Neuronal stem cell (in vitro differentiated cells): ENCODE measurements around the gene ARPC4.
A peak's percentile ranks its signal among the peaks of the same experiment; 100 is the strongest.
"Not testable (repeated sequence)": the region's sequence is repeated elsewhere in the genome, so short reads cannot be mapped to it uniquely, and the experiment has no call there.

Experiments used
- DNase-seq: peaks from one replicate; pipeline ENCODE4 v3.0.0-alpha.2; 2013; ENCODE audit warnings: low spot score
- H2AFZ ChIP-seq: one replicate; pipeline ENCODE4 v1.6.1; 2013; ENCODE audit warnings: mild to moderate bottlenecking, low read length, inconsistent platforms
- H2AK5ac ChIP-seq: 2 replicates; pipeline ENCODE4 v1.6.1; 2013; ENCODE audit warnings: low read depth, mild to moderate bottlenecking, inconsistent platforms, low read length, moderate library complexity, mixed read lengths
- H2BK120ac ChIP-seq: 2 replicates; pipeline ENCODE4 v1.6.1; 2013; ENCODE audit warnings: low read depth, mild to moderate bottlenecking, inconsistent platforms, low read length, moderate library complexity, mixed read lengths
- H2BK12ac ChIP-seq: one replicate; pipeline ENCODE4 v1.6.1; 2013; ENCODE audit warnings: low read length, inconsistent platforms
- H2BK15ac ChIP-seq: 2 replicates; pipeline ENCODE4 v1.6.1; 2013; ENCODE audit warnings: mild to moderate bottlenecking, low read length, inconsistent platforms, mixed read lengths
- H2BK5ac ChIP-seq: one replicate; pipeline ENCODE4 v1.6.1; 2013; ENCODE audit warnings: inconsistent platforms, mild to moderate bottlenecking, low read length, moderate library complexity
- H3K14ac ChIP-seq: one replicate; pipeline ENCODE4 v1.6.1; 2013; ENCODE audit warnings: low read length, inconsistent platforms
- H3K18ac ChIP-seq: 2 replicates; pipeline ENCODE4 v1.6.1; 2013; ENCODE audit warnings: low read length, inconsistent platforms
- H3K23ac ChIP-seq: 2 replicates; pipeline ENCODE4 v1.6.1; 2013; ENCODE audit warnings: low read depth, mild to moderate bottlenecking, mixed read lengths, low read length, inconsistent platforms; ENCODE audit not compliant: poor library complexity
- H3K27ac ChIP-seq: replicated peaks from 3 replicates; pipeline ENCODE4 v1.5.1; 2013; ENCODE audit warnings: low read length, inconsistent platforms
- H3K27me3 ChIP-seq, 3 experiments: 2 replicates each; pipeline ENCODE4 v1.6.1; 2013; ENCODE audit warnings: low read length in 3 of 3, mild to moderate bottlenecking in 2 of 3, inconsistent platforms in 1 of 3, low read depth in 1 of 3, mixed read lengths in 1 of 3, moderate library complexity in 1 of 3; ENCODE audit not compliant: control insufficient read depth in 3 of 3, insufficient read depth in 3 of 3
- H3K36me3 ChIP-seq, 2 donors: replicated peaks in 1 of 2; 2 replicates each; pipeline ENCODE4 v1.6.1; 2013; ENCODE audit warnings: low read length in 2 of 2; ENCODE audit not compliant: control insufficient read depth in 2 of 2, insufficient read depth in 2 of 2
- H3K4ac ChIP-seq: 2 replicates; pipeline ENCODE4 v1.6.1; 2013; ENCODE audit warnings: inconsistent platforms, mild to moderate bottlenecking, low read length, moderate library complexity
- H3K4me1 ChIP-seq, 2 donors: 1 replicate in 1 of 2; 2 replicates in 1 of 2; pipeline ENCODE4 v1.6.1; 2013; ENCODE audit warnings: low read length in 2 of 2, low read depth in 1 of 2; ENCODE audit not compliant: control insufficient read depth in 2 of 2, insufficient read depth in 1 of 2
- H3K4me2 ChIP-seq: one replicate; pipeline ENCODE4 v1.6.1; 2013; ENCODE audit warnings: mild to moderate bottlenecking, low read length, inconsistent platforms; ENCODE audit not compliant: insufficient read depth, poor library complexity, severe bottlenecking
- H3K4me3 ChIP-seq, 2 donors: 2 replicates each; pipeline ENCODE4 v1.5.1; 2013; ENCODE audit warnings: low read length in 2 of 2, mild to moderate bottlenecking in 2 of 2, inconsistent platforms in 1 of 2, moderate library complexity in 1 of 2
- H3K79me1 ChIP-seq: one replicate; pipeline ENCODE4 v1.6.1; 2013; ENCODE audit warnings: low read depth, mild to moderate bottlenecking, inconsistent platforms, low read length, moderate library complexity
- H3K9ac ChIP-seq: one replicate; pipeline ENCODE4 v1.6.1; 2013; ENCODE audit warnings: mild to moderate bottlenecking, low read depth, low read length, inconsistent platforms; ENCODE audit not compliant: poor library complexity
- H3K9me3 ChIP-seq, 2 donors: replicated peaks in 1 of 2; 2 replicates each; pipeline versions ENCODE3 to v1.6.1; 2013; ENCODE audit warnings: low read length in 2 of 2, mild to moderate bottlenecking in 2 of 2, inconsistent platforms in 1 of 2, low read depth in 1 of 2, mixed read lengths in 1 of 2, moderate library complexity in 1 of 2; ENCODE audit not compliant: control insufficient read depth in 2 of 2, insufficient read depth in 1 of 2
- H4K8ac ChIP-seq: one replicate; pipeline ENCODE4 v1.6.1; 2013; ENCODE audit warnings: low read depth, mild to moderate bottlenecking, inconsistent platforms, low read length, moderate library complexity
- H4K91ac ChIP-seq: one replicate; pipeline ENCODE4 v1.6.1; 2013; ENCODE audit warnings: low read length, low read depth, mild to moderate bottlenecking, inconsistent platforms; ENCODE audit not compliant: poor library complexity
- WGBS, 2 donors: extraction: QIAGEN DNeasy Blood & Tissue Kit; methylation state at CpG; one replicate each; pipeline ENCODE4 v1.1.7; 2013; ENCODE audit warnings: missing lambda C conversion rate in 2 of 2, mixed read lengths in 1 of 2; ENCODE audit not compliant: insufficient read length in 2 of 2, insufficient replicate concordance in 1 of 2; ENCODE audit errors: extremely low coverage in 2 of 2; 5-methylcytosine and 5-hydroxymethylcytosine counted together

Gene ARPC4

DNA sequence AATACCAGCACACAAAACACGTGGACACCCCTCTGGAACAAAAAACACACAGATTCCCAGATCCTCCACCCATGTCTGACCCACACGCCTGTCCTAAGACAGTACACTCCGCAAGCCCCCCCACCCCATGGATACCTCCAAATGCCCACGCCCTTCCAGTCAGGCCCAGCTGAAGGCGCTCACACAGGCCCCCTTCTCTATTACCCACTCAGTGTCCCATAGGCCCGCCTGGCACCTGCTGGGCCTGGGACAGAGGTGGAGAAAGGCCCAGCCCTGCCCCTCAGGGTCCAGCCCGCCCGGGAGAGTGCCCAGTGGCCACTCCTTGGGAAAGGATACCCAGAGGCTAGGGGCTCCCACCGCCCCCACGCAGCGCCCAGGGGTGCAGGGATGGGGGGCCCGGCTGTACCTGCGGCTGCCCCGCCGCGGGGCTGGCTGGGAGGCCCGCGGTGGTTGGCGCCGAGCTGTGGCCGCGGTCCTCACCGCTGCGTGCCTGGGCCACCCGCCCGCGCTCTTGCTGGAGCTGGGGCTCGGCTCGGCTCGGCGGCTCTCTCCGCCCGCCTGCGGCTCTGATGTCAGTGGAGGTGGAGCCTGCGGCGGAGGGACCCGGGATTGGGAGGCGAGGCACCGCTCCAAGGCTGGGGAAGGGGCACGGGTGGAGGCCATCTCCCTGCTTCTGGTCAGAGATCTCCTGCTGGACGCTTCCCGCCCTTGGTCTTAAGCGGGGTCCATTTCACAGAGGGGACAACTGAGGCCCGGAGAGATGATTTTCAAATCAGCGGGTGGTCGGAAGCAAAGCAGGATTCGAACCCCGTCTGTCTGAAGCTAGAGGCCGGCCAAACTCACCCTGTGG is 23.2 kb upstream of the ARPC4 start, which contains the start of gene CAMK1:
CAMK1 (minus strand) TSS at position 522 of the 850 bp plus-strand sequence. CDS start 2,198 bp downstream, outside the sequence.
- Histone ChIP-seq H3K79me1 (peaks cover 4% of the 10 kb centered on the region), H2AFZ (peak within 1 kb of the TSS; percentile 76), H3K9ac (peak within 1 kb of the TSS; percentile 89), H3K14ac (peak within 1 kb of the TSS; percentile 27), H3K9me3 (peaks cover 0 to 2% of the 10 kb centered on the region in 2 donors), H3K36me3 (peaks cover 9 to 16% of the 10 kb centered on the region in 2 donors), H3K18ac (peak within 1 kb of the TSS; percentile 92), H3K4ac (peak within 1 kb of the TSS; percentile 41), H3K27me3 (no peaks in the 10 kb centered on the region), H2BK12ac (no peak within 1 kb of the TSS), H4K91ac (peak within 1 kb of the TSS; percentile 59), H3K27ac (no peak within 1 kb of the TSS), H4K8ac (no peak within 1 kb of the TSS), H2BK120ac (no peak within 1 kb of the TSS), H3K23ac (peak within 1 kb of the TSS; percentile 88), H3K4me1 (peaks cover 0 to 13% of the 10 kb centered on the region in 2 donors), H2BK5ac (peak within 1 kb of the TSS; percentile 56), H3K4me3 (peak within 1 kb of the TSS; percentile 42 to 82), H2BK15ac (peak within 1 kb of the TSS; percentile 84), H2AK5ac (peak within 1 kb of the TSS; percentile 72), H3K4me2 (peak within 1 kb of the TSS; percentile 82)
- DNase-seq, result peak; percentile 62
- WGBS, 2 donors, result no CpG with 5 or more reads among the region's 49 CpGs

DNA sequence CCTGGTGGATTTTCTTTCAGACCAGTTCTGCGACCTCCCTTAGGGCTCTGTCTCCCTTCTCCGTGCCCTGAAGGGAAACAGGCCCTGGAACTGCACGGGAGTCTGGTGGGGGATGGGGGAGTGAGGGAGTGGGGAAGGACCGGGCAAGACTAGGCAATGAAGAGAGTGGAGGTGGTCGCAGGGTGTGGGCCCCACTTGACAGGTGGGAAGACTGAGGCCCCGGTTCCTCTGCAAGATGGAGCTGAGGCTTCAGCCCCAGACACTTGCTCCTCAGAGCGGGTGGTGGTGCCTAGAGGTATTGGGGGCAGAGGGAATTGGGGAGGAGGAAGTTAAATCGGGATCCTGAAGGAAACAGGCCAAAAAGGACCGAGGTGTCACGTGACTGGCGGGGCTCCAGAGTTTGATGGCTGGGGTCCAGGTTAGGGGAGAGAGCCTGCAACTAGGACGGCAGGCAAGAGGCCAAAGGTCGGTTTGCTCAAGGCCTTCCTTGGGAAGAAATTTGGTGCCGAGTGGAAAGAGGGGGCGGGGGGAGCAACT is 22.5 kb upstream of the ARPC4 start:
- Histone ChIP-seq H2BK120ac (no peak overlapping the region), H2BK12ac (no peak overlapping the region), H3K9me3 (peaks cover 0 to 2% of the 10 kb centered on the region in 2 donors), H2BK5ac (no peak overlapping the region), H3K79me1 (peaks cover 4% of the 10 kb centered on the region), H3K14ac (no peak overlapping the region), H3K36me3 (peaks cover 9 to 14% of the 10 kb centered on the region in 2 donors), H4K8ac (no peak overlapping the region), H2AK5ac (peak overlapping the region; percentile 72), H4K91ac (no peak overlapping the region), H3K4me2 (peak overlapping the region; percentile 82), H3K4me3 (peak overlapping the region; percentile 42 to 82), H3K9ac (peak overlapping the region; percentile 89), H3K4me1 (peaks cover 0 to 13% of the 10 kb centered on the region in 2 donors), H3K4ac (no peak overlapping the region), H3K27me3 (no peaks in the 10 kb centered on the region), H3K27ac (no peak overlapping the region), H2AFZ (peak overlapping the region; percentile 76), H3K23ac (no peak overlapping the region), H2BK15ac (no peak overlapping the region), H3K18ac (peak overlapping the region; percentile 85)
- DNase-seq, result no peak
- no CpG with 5 or more reads among the region's 15 CpGs for WGBS, 2 donors

DNA sequence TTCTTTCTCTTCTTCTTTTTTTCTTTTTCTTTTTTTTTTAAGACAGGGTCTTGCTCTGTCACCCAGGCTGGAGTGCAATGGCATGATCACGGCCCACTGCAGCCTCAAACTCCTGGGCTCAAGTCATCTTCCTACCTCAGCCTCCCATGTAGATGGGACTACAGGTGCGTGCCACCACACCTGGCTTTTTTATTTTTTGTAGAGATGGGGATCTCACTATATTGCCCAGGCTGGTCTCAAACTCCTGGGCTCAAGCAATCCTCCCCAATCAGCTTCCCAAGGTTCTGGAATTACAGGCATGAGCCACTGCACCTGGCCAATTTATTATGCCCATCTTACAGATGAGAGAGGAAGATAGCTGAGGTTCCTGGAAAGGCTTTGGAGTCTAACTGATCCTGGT is 21.9 kb upstream of the ARPC4 start:
- WGBS, 2 donors, result no CpG with 5 or more reads among the region's 2 CpGs
- not testable (repeated sequence) for DNase-seq

More for the DNA sequence above, 21.9 kb upstream of the ARPC4 start:
- H2BK5ac ChIP-seq, H3K23ac ChIP-seq, H3K18ac ChIP-seq, H3K79me1 ChIP-seq, H3K9ac ChIP-seq, H3K4me3 ChIP-seq, H3K27ac ChIP-seq, H2BK12ac ChIP-seq, H2BK15ac ChIP-seq, H2AK5ac ChIP-seq, H3K14ac ChIP-seq, H3K36me3 ChIP-seq, H2AFZ ChIP-seq, H3K9me3 ChIP-seq, H4K91ac ChIP-seq, H2BK120ac ChIP-seq, H3K4ac ChIP-seq, H3K27me3 ChIP-seq, H3K4me2 ChIP-seq, H4K8ac ChIP-seq: not testable (repeated sequence)
- H3K4me1 ChIP-seq, result peaks cover 0 to 10% of the 10 kb centered on the region in 2 donors
